K562 treated with DMSO at 1 percent for 4 hours (cell line): ENCODE measurements around the gene TMEM212. TPM values are rescaled to one million over a fixed set of nuclear protein-coding genes. Genes with fewer than 3 reads are reported as not detected.

ENCODE experiments used
- total RNA-seq: library from RNA; unstranded; fragments of 300-600 nt; gene quantifications from 2 replicates; pipeline ENCODE4 v1.2.3, GENCODE V29; 2022; ENCODE audit not compliant: insufficient read depth

The TMEM212 gene
- total RNA-seq, result not detected in 2 replicates

DNA sequence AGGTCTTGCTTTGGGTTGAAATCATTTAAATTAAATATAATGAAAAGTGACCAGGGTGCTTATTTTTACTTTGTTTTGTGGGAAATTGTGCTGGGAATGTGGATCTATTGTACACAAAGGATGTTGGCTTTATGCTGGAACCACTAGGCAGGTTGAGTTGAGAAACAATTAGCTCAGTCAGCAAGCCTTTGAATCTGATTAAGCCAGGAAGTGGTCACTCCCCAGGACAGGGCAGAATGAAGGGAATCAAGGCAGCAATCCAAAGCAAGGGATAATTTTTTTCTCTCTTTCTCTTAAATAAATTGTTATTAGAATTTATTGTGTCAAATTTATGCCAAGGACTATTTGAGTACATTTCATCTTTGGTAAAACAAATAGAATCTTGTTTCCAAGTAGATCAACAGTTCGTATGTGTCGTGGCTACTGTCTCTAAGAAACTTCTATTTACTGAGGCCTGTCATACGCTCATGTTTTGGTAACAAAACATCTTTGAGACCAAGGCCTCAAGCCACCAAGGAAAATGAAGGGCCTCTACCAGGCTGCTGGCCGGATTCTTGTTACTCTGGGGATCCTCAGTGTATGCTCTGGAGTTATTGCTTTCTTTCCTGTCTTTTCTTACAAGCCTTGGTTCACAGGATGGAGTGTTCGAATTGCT is at the start of gene TMEM212:
TMEM212 (plus strand) TSS at position 486 of the 655 bp plus-strand sequence; CDS start at position 521, 35 bp downstream.

DNA sequence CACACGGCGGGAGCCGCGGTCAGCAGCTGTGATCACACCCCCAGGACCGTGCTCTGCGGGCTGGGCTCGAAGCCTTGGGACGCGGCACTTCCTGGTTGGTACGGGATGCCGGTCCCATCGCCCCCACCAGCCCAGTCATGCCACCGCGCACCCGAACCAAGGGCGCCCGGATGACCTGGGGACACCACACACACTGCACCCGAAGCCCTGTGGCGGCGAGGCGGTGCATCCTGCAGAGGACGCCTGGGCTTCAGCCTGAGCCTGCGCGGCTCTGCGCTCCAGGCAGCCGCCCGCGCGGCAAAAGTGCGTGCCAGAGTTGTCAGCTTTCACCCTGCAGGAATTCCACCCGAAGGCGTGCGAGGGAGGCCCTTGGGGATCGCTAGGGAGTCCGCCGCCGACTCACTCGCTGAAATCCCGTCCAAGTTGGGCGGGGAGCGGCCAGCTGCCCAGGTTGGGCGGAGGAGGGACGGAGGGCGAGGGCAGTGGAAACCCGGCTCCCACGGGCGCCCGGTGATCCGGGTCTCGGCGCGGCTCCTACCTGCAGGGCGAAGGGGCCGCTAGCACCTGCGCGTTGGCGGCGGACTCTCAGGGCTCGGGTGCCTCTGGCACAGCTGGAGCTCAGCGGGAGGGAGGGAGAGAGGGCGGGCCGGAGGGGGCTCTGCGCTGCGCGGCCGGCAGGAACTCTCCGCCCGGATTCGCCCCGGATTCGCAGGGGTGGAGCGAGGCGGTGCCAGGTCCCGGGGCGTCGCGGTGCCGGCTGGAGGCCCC is 33.1 kb upstream of the TMEM212 start, which contains the start of gene PLD1:
PLD1 (minus strand) TSS at position 623 of the 768 bp plus-strand sequence. CDS start 72,432 bp downstream, outside the sequence.

Other genes starting within 250 kb of the TMEM212 start
- 21.6 and 23.7 TPM in 2 replicates for gene PLD1, start 32.9 kb upstream of the TMEM212 start, total RNA-seq
- gene FNDC3B, start 196.2 kb downstream of the TMEM212 start, total RNA-seq, result 14.4 and 20.9 TPM in 2 replicates